BLaER1 treated with 17β-estradiol and CSF1 and Interleukin-3, amounts not matched to agents 10 nM and 100 nM (cell line): ENCODE measurements around the gene LYRM2.

Experiments
- H3K27ac ChIP-seq, 11 experiments: shearing (Covaris generic); formaldehyde crosslinking; 2 replicates each; pipeline ENCODE4 v1.8.1; 2022
- H3K27me3 ChIP-seq, 11 experiments: shearing (Covaris generic); formaldehyde crosslinking; 2 replicates each; pipeline ENCODE4 v1.8.1; 2022
- H3K36me3 ChIP-seq, 11 experiments: shearing (Covaris generic); formaldehyde crosslinking; 2 replicates each; pipeline ENCODE4 v1.8.1; 2022
- H3K4me1 ChIP-seq, 10 experiments: shearing (Covaris generic); formaldehyde crosslinking; 2 replicates each; pipeline ENCODE4 v1.8.1; 2022
- H3K4me2 ChIP-seq, 11 experiments: shearing (Covaris generic); formaldehyde crosslinking; 2 replicates each; pipeline ENCODE4 v1.8.1; 2022
- H3K4me3 ChIP-seq, 10 experiments: shearing (Covaris generic); formaldehyde crosslinking; 2 replicates each; pipeline ENCODE4 v1.8.1; 2022
- H3K9ac ChIP-seq, 11 experiments: shearing (Covaris generic); formaldehyde crosslinking; 2 replicates each; pipeline ENCODE4 v1.8.1; 2022
- H3K9me3 ChIP-seq, 11 experiments: shearing (Covaris generic); formaldehyde crosslinking; replicated peaks in 1 of 11; 2 replicates each; pipeline ENCODE4 v1.8.1; 2022
- H4K20me1 ChIP-seq, 11 experiments: shearing (Covaris generic); formaldehyde crosslinking; 2 replicates each; pipeline ENCODE4 v1.8.1; 2022
- Cebpa-rat ChIP-seq, 11 experiments: shearing (Covaris generic); IDR thresholded peaks; 2 replicates each; pipeline ENCODE4 v1.8.1; 2022

Gene LYRM2

GRCh38 chr6:89678531-89678930 is 40.0 kb upstream of the LYRM2 start:
- H3K27ac ChIP-seq = no peak overlapping the region
- no peaks in the 10 kb centered on the region for H3K9me3 ChIP-seq
- H3K36me3 ChIP-seq = peaks cover 59 to 96% (median 88%) of the 10 kb centered on the region in 11 experiments
- H4K20me1 ChIP-seq = no peaks in the 10 kb centered on the region; a peak in 1 of 22 replicates
- H3K27me3 ChIP-seq = no peaks in the 10 kb centered on the region
- no peak for TF ChIP-seq Cebpa-rat (IDR thresholded peaks at IDR 0.05)
- no peak overlapping the region for H3K9ac ChIP-seq
- H3K4me1 ChIP-seq = no peaks in the 10 kb centered on the region
- H3K4me2 ChIP-seq = no peak overlapping the region
- H3K4me3 ChIP-seq = no peak overlapping the region

GRCh38 chr6:89675949-89676748 is 37.6 kb upstream of the LYRM2 start:
- peaks cover 67 to 96% (median 92%) of the 10 kb centered on the region in 11 experiments for H3K36me3 ChIP-seq
- H3K27me3 ChIP-seq = no peaks in the 10 kb centered on the region
- H3K9me3 ChIP-seq = no peaks in the 10 kb centered on the region
- no peak overlapping the region for H3K4me3 ChIP-seq
- no peak for TF ChIP-seq Cebpa-rat (IDR thresholded peaks at IDR 0.05)
- no peak overlapping the region for H3K4me2 ChIP-seq
- H3K27ac ChIP-seq = no peak overlapping the region
- H4K20me1 ChIP-seq = no peaks in the 10 kb centered on the region; a peak in 1 of 22 replicates
- H3K9ac ChIP-seq = no peak overlapping the region
- no peaks in the 10 kb centered on the region for H3K4me1 ChIP-seq

GRCh38 chr6:89670935-89671565 is 32.5 kb upstream of the LYRM2 start:
- peaks cover 35 to 88% (median 67%) of the 10 kb centered on the region in 11 experiments for H3K36me3 ChIP-seq
- TF ChIP-seq Cebpa-rat (IDR thresholded peaks at IDR 0.05) = no peak
- H3K27ac ChIP-seq = no peak overlapping the region

GRCh38 chr6:89669002-89669401 is 30.5 kb upstream of the LYRM2 start:
- peaks cover 23 to 88% (median 57%) of the 10 kb centered on the region in 11 experiments for H3K36me3 ChIP-seq

More at GRCh38 chr6:89670935-89671565, 32.5 kb upstream of the LYRM2 start:
- Histone ChIP-seq H3K9ac (no peak overlapping the region), H3K4me2 (no peak overlapping the region), H3K4me3 (no peak overlapping the region), H4K20me1 (no peaks in the 10 kb centered on the region; a peak in 1 of 22 replicates), H3K9me3 (no peaks in the 10 kb centered on the region), H3K4me1 (no peaks in the 10 kb centered on the region), H3K27me3 (no peaks in the 10 kb centered on the region)

GRCh38 chr6:89667872-89668556 is 29.5 kb upstream of the LYRM2 start:
- no peak overlapping the region for H3K27ac ChIP-seq
- no peaks in the 10 kb centered on the region for H3K9me3 ChIP-seq
- no peak overlapping the region for H3K4me2 ChIP-seq
- H3K27me3 ChIP-seq = no peaks in the 10 kb centered on the region
- H4K20me1 ChIP-seq = no peaks in the 10 kb centered on the region
- no peak for TF ChIP-seq Cebpa-rat (IDR thresholded peaks at IDR 0.05)
- H3K4me1 ChIP-seq = no peaks in the 10 kb centered on the region
- no peak overlapping the region for H3K4me3 ChIP-seq
- peaks cover 27 to 93% (median 59%) of the 10 kb centered on the region in 11 experiments for H3K36me3 ChIP-seq
- no peak overlapping the region for H3K9ac ChIP-seq

More at GRCh38 chr6:89669002-89669401, 30.5 kb upstream of the LYRM2 start:
- H3K27me3 ChIP-seq = no peaks in the 10 kb centered on the region
- H3K27ac ChIP-seq = no peak overlapping the region
- no peak for TF ChIP-seq Cebpa-rat (IDR thresholded peaks at IDR 0.05)
- no peaks in the 10 kb centered on the region for H3K9me3 ChIP-seq
- no peaks in the 10 kb centered on the region for H3K4me1 ChIP-seq
- no peak overlapping the region for H3K9ac ChIP-seq
- no peaks in the 10 kb centered on the region for H4K20me1 ChIP-seq
- no peak overlapping the region for H3K4me3 ChIP-seq
- no peak overlapping the region for H3K4me2 ChIP-seq

GRCh38 chr6:89662659-89663223 is 24.2 kb upstream of the LYRM2 start:
- Histone ChIP-seq H3K4me1 (no peaks in the 10 kb centered on the region), H3K27me3 (no peaks in the 10 kb centered on the region), H4K20me1 (no peaks in the 10 kb centered on the region), H3K9me3 (no peaks in the 10 kb centered on the region), H3K4me3 (no peak overlapping the region), H3K36me3 (peaks cover 40 to 96% (median 71%) of the 10 kb centered on the region in 11 experiments; a peak in 21 of 22 replicates), H3K27ac (no peak overlapping the region), H3K9ac (no peak overlapping the region), H3K4me2 (no peak overlapping the region)
- no peak for TF ChIP-seq Cebpa-rat (IDR thresholded peaks at IDR 0.05)

GRCh38 chr6:89661559-89661958 is 23.0 kb upstream of the LYRM2 start:
- no peaks in the 10 kb centered on the region for H4K20me1 ChIP-seq
- TF ChIP-seq Cebpa-rat (IDR thresholded peaks at IDR 0.05) = no peak
- H3K27ac ChIP-seq = no peak overlapping the region
- no peak overlapping the region for H3K4me3 ChIP-seq
- no peaks in the 10 kb centered on the region for H3K27me3 ChIP-seq
- H3K4me2 ChIP-seq = no peak overlapping the region
- peaks cover 48 to 96% (median 72%) of the 10 kb centered on the region in 11 experiments; a peak in 21 of 22 replicates for H3K36me3 ChIP-seq
- H3K9me3 ChIP-seq = no peaks in the 10 kb centered on the region
- H3K9ac ChIP-seq = no peak overlapping the region
- no peaks in the 10 kb centered on the region for H3K4me1 ChIP-seq

GRCh38 chr6:89660981-89661380 is 22.4 kb upstream of the LYRM2 start:
- H3K4me1 ChIP-seq = no peaks in the 10 kb centered on the region
- no peak for TF ChIP-seq Cebpa-rat (IDR thresholded peaks at IDR 0.05)
- H3K27ac ChIP-seq = no peak overlapping the region
- no peak overlapping the region for H3K4me3 ChIP-seq
- no peaks in the 10 kb centered on the region for H3K9me3 ChIP-seq
- no peaks in the 10 kb centered on the region for H3K27me3 ChIP-seq
- H3K36me3 ChIP-seq = peaks cover 45 to 96% (median 75%) of the 10 kb centered on the region in 11 experiments; a peak in 21 of 22 replicates
- no peak overlapping the region for H3K4me2 ChIP-seq
- H4K20me1 ChIP-seq = no peaks in the 10 kb centered on the region
- no peak overlapping the region for H3K9ac ChIP-seq
